Right lobe of liver (tissue), 4 donors: Measurements from ENCODE around the gene DNAI7.

Experiments
- CTCF ChIP-seq, 4 donors: fragments of 200-600 bp in 3 of 4; fragments of 450-650 bp in 1 of 4; IDR thresholded peaks; one replicate each; pipeline versions ENCODE4 v1.5.1 to v1.8.0; 2016 to 2022; ENCODE audit warnings: antibody characterized with exemption in 4 of 4, mild to moderate bottlenecking in 2 of 4
- POLR2A ChIP-seq: fragments of 450-650 bp; IDR thresholded peaks from one replicate; pipeline ENCODE4 v1.6.1; 2017; ENCODE audit warnings: antibody characterized with exemption, mild to moderate bottlenecking
- donor health status: DM: no; HTN: no; CAD: no.
- donor health status: DM: no; HTN: no; CAD: no.
- donor health status: DM: no; HTN: yes; CAD: no.

- TF ChIP-seq CTCF (IDR thresholded peaks at IDR 0.05) (no peak), POLR2A (no peak)
Observed at GRCh38 chr12:25083211-25083610, 111.7 kb downstream of the DNAI7 start.
